Lower leg skin (tissue), 3 donors: ENCODE results near the gene RAG2.

ENCODE experiments used
- POLR2A ChIP-seq, 2 donors: fragments of 450-650 bp; IDR thresholded peaks; one replicate each; pipeline ENCODE4 v1.6.1; 2016 to 2017; ENCODE audit warnings: antibody characterized with exemption in 2 of 2, mild to moderate bottlenecking in 1 of 2, moderate library complexity in 1 of 2
- TF ChIP-seq, protein P1 (sequence below), 3 donors: fragments of 450-650 bp; IDR thresholded peaks; one replicate each; pipeline ENCODE4 v1.5.1; 2016; ENCODE audit warnings: antibody characterized with exemption in 3 of 3, mild to moderate bottlenecking in 3 of 3, moderate library complexity in 2 of 3

DNA sequence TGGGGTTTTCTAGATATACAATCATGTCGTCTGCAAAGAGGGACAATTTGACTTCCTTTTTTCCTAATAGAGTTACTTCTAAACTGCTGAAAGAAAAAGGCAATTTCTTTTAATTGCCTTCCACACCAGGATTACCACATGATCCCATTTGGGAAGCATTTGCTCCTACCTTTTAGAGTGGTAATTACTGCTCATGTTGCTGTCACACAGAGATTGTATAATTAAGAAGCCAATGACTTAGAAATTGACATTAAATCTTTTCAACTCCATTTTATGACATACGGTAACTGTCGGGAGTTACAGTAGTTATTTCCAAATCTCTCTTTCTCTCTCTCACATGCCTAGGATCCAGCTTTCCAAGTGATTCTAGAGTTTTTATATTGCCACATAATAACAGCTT is 17.8 kb upstream of the RAG2 start:
- no peak for TF ChIP-seq POLR2A (IDR thresholded peaks at IDR 0.05)
- TF ChIP-seq, protein P1, sequence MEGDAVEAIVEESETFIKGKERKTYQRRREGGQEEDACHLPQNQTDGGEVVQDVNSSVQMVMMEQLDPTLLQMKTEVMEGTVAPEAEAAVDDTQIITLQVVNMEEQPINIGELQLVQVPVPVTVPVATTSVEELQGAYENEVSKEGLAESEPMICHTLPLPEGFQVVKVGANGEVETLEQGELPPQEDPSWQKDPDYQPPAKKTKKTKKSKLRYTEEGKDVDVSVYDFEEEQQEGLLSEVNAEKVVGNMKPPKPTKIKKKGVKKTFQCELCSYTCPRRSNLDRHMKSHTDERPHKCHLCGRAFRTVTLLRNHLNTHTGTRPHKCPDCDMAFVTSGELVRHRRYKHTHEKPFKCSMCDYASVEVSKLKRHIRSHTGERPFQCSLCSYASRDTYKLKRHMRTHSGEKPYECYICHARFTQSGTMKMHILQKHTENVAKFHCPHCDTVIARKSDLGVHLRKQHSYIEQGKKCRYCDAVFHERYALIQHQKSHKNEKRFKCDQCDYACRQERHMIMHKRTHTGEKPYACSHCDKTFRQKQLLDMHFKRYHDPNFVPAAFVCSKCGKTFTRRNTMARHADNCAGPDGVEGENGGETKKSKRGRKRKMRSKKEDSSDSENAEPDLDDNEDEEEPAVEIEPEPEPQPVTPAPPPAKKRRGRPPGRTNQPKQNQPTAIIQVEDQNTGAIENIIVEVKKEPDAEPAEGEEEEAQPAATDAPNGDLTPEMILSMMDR (IDR thresholded peaks at IDR 0.05), result no peak
